HFFc6 (cell line): ENCODE data around the gene FHL3. TPM values are rescaled to one million over a fixed set of nuclear protein-coding genes. Genes with fewer than 3 reads are reported as not detected.

Source experiments
- DNase-seq: peaks from one replicate; pipeline ENCODE4 v3.0.0-alpha.2; 2018
- H3K27ac Mint-ChIP-seq: 2 replicates; pipeline ENCODE4 v1.8.0; 2020; ENCODE audit warnings: mild to moderate bottlenecking, mixed read lengths
- H3K27me3 Mint-ChIP-seq: 2 replicates; pipeline ENCODE4 v1.8.0; 2021; ENCODE audit warnings: mild to moderate bottlenecking, moderate library complexity, mixed read lengths; ENCODE audit not compliant: insufficient read depth
- H3K36me3 Mint-ChIP-seq: 2 replicates; pipeline ENCODE4 v1.8.0; 2021; ENCODE audit warnings: low read depth, mixed read lengths
- H3K4me1 Mint-ChIP-seq: 2 replicates; pipeline ENCODE4 v1.8.0; 2020; ENCODE audit warnings: low read depth, mixed read lengths
- H3K4me3 Mint-ChIP-seq: 2 replicates; pipeline ENCODE4 v1.8.0; 2020; ENCODE audit warnings: mild to moderate bottlenecking, moderate library complexity, mixed read lengths
- H3K9me3 Mint-ChIP-seq: 2 replicates; pipeline ENCODE4 v1.8.0; 2020; ENCODE audit warnings: mild to moderate bottlenecking, mixed read lengths
- total RNA-seq, 6 experiments: library from RNA; stranded (reverse); fragmentation: NEBNext Ultra II Directional; extraction: Animal tissue kit (Norgen Biotek cat#: 25700); gene quantifications; 2 replicates in 1 of 6; 3 replicates in 5 of 6; pipeline ENCODE4 v1.2.3, GENCODE V29; 2021
- TF ChIP-seq, protein P1 (sequence below): fragments of 200-600 bp; sonication (generic); IDR thresholded peaks from 2 replicates; pipeline ENCODE4 v1.5.0; 2021; ENCODE audit warnings: antibody characterized with exemption, mild to moderate bottlenecking

FHL3 gene
- total RNA-seq, 6 experiments from 2014 or later = 29.4 to 40.9 (median 33.2) TPM

DNA sequence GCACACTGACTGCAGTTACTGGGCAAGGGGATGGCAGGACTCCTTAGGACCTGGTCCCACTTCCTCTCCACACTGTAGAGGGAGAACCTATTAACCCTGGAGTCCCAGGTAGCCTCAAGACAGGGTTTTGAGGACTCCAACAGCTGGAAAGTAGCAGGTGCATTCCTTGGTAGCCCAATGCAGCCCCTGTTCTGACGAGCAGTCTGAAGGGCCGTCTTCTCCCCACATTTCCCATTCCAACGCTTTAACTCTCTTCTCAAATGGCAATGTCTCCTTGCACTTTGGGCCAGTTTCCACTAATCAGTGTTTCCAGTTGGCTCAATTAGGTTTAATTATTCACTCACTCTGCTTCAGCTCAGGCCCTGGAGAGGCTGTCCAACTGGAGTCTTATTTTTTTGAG is 49.6 kb downstream of the FHL3 start:
- DNase-seq = no peak
- Mint-ChIP-seq H3K27me3 (peaks cover 9% of the 10 kb centered on the region), H3K9me3 (no peaks in the 10 kb centered on the region), H3K27ac (no peak overlapping the region), H3K36me3 (peaks cover 14% of the 10 kb centered on the region), H3K4me1 (peaks cover 35% of the 10 kb centered on the region), H3K4me3 (no peak overlapping the region)
- TF ChIP-seq, protein P1, sequence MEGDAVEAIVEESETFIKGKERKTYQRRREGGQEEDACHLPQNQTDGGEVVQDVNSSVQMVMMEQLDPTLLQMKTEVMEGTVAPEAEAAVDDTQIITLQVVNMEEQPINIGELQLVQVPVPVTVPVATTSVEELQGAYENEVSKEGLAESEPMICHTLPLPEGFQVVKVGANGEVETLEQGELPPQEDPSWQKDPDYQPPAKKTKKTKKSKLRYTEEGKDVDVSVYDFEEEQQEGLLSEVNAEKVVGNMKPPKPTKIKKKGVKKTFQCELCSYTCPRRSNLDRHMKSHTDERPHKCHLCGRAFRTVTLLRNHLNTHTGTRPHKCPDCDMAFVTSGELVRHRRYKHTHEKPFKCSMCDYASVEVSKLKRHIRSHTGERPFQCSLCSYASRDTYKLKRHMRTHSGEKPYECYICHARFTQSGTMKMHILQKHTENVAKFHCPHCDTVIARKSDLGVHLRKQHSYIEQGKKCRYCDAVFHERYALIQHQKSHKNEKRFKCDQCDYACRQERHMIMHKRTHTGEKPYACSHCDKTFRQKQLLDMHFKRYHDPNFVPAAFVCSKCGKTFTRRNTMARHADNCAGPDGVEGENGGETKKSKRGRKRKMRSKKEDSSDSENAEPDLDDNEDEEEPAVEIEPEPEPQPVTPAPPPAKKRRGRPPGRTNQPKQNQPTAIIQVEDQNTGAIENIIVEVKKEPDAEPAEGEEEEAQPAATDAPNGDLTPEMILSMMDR = no peak

GRCh38 chr1:37954316-37954971 is 50.9 kb downstream of the FHL3 start:
- Mint-ChIP-seq H3K9me3 (no peaks in the 10 kb centered on the region), H3K36me3 (peaks cover 6% of the 10 kb centered on the region; the same call in 1 of the 2 replicates), H3K4me3 (no peak overlapping the region), H3K27ac (no peak overlapping the region), H3K27me3 (peaks cover 9% of the 10 kb centered on the region), H3K4me1 (peaks cover 25% of the 10 kb centered on the region)
- TF ChIP-seq, protein P1 = no peak
- no peak for DNase-seq

DNA sequence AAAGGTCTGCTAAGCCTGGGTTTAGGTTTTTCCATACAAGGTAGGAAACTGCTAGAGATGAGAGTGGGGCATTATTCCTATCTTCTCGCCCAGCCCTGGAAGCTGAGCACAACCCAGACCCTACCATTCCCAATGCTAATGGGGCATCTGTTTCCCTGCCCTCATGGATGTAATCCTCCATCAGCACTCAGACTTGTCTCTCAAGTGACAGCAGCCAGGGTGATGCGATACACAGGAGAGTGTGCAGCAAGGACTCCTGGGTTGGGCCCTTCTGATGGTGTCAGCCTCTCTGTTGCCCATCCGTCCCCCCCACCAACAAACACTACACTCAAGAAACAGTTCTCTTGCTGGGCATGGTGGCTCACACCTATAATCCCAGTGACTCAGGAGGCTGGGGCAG is 52.6 kb downstream of the FHL3 start:
- H3K27me3 Mint-ChIP-seq = peaks cover 6% of the 10 kb centered on the region
- no peak overlapping the region for H3K4me3 Mint-ChIP-seq
- H3K9me3 Mint-ChIP-seq = no peaks in the 10 kb centered on the region
- peaks cover 8% of the 10 kb centered on the region for H3K4me1 Mint-ChIP-seq
- no peak for DNase-seq
- H3K27ac Mint-ChIP-seq = no peak overlapping the region
- peaks cover 6% of the 10 kb centered on the region; the same call in 1 of the 2 replicates for H3K36me3 Mint-ChIP-seq
- TF ChIP-seq, protein P1 = no peak

- TF ChIP-seq, protein P1 = no peak
- H3K27ac Mint-ChIP-seq = no peak overlapping the region
- peaks cover 6% of the 10 kb centered on the region; the same call in 1 of the 2 replicates for H3K36me3 Mint-ChIP-seq
- peaks cover 12% of the 10 kb centered on the region for H3K4me1 Mint-ChIP-seq
- H3K4me3 Mint-ChIP-seq = no peak overlapping the region
- DNase-seq = no peak
- no peaks in the 10 kb centered on the region for H3K9me3 Mint-ChIP-seq
- peaks cover 6% of the 10 kb centered on the region for H3K27me3 Mint-ChIP-seq
These were observed 53.3 kb downstream of the FHL3 start for GRCh38 chr1:37951783-37952624.

DNA sequence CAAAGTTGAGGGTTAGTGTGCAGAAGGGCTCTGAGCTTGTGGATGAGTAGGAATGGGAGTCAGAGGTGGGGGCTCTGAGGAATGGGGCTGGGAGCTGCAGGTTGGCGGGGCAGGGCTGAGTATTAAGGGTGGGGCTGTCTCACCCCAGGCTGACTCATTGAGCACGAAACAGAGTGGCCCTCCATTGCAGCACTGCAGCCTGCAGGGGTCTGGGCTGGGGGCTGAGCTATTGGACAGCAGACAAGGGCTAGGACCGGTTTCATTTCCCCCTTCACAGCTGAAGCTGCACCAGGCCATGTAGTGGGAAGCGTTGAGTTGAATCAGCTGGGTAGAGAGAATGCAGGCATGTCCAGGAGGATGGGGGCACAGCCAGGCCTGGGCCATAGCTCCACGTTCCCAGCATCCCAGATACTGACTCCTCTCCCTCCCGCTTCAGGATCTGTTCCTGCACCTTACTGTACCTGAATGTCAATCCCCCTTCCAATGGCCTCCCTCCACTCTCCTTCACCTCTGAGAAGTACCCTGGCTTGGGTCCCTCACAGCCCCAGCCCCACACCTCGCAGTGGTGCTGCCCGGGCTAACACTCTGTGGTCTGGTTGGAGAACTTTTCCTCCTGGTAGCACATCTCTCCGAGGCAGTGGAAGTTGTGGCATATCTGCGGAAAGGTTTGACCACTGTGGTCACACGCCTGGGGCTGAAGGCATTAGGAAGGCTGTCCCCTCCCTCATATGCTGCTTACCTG is 54.1 kb downstream of the FHL3 start:
- H3K27me3 Mint-ChIP-seq = peaks cover 6% of the 10 kb centered on the region
- no peak overlapping the region for H3K27ac Mint-ChIP-seq
- DNase-seq = no peak
- H3K36me3 Mint-ChIP-seq = peaks cover 2% of the 10 kb centered on the region; the same call in 1 of the 2 replicates
- H3K4me1 Mint-ChIP-seq = peaks cover 20% of the 10 kb centered on the region
- no peak overlapping the region for H3K4me3 Mint-ChIP-seq
- no peaks in the 10 kb centered on the region for H3K9me3 Mint-ChIP-seq
- TF ChIP-seq, protein P1 = no peak
